HepG2 (cell line): Measurements from ENCODE around the gene AGBL1. TPM values are rescaled to one million over a fixed set of nuclear protein-coding genes. Genes with fewer than 3 reads are reported as not detected.

Experiments used
- ATAC-seq: fragments of 200-7000 bp; cut with Tn5 transposase; 3 replicates; pipeline ENCODE4 v1.9.1; 2020; ENCODE audit warnings: mild to moderate bottlenecking, moderate library complexity
- BruUV-seq: library from RNA; stranded (reverse); fragments of 400-500 nt; replicated peaks from 2 replicates; lab custom pipeline; 2021; lab: Mats Ljungman, UMichigan
- CTCF ChIA-PET: fragments of 300-600 bp; formaldehyde crosslinking; extraction: SDS; loops from one replicate; lab custom pipeline; 2021; ENCODE audit warnings: low total read pairs, inconsistent platforms, low intra/inter-chr PET ratio; lab: Yijun Ruan, JAX
- POLR2A ChIA-PET: fragments of 350-600 bp; sonication (Branson Sonifier 250); formaldehyde crosslinking; loops from one replicate; lab custom pipeline; 2020; ENCODE audit warnings: antibody characterized with exemption, inconsistent platforms; lab: Yijun Ruan, JAX
- DNase-seq: peaks from one replicate; pipeline ENCODE4 v3.0.0-alpha.2; 2015; ENCODE audit warnings: low spot score
- FAIRE-seq: peaks from 3 replicates; lab custom pipeline; 2011; peaks lifted over from hg19 to GRCh38; lab: Jason Lieb, UNC
- H2AFZ ChIP-seq: one replicate; pipeline ENCODE4 v1.6.1; 2011; ENCODE audit warnings: low read length, inconsistent platforms
- H3K27ac ChIP-seq: fragments of 300-600 bp; 3 replicates; pipeline ENCODE4 v1.8.0; 2011; ENCODE audit warnings: mixed run types, mild to moderate bottlenecking, mixed read lengths, low read length, inconsistent platforms; ENCODE audit not compliant: insufficient read depth; ENCODE audit errors: extremely low read length
- H3K27me3 ChIP-seq, 2 experiments: fragments of 200-600 bp in 1 of 2; 2 replicates in 1 of 2; 3 replicates in 1 of 2; pipeline versions ENCODE4 v1.6.0 to v1.8.0; 2011; ENCODE audit warnings: low read length in 2 of 2, mild to moderate bottlenecking in 2 of 2, moderate library complexity in 2 of 2, inconsistent platforms in 1 of 2; ENCODE audit not compliant: insufficient read depth in 2 of 2, control insufficient read depth in 1 of 2
- H3K36me3 ChIP-seq, 2 experiments: fragments of 200-600 bp in 1 of 2; replicated peaks in 1 of 2; 2 replicates in 1 of 2; 3 replicates in 1 of 2; pipeline versions ENCODE4 v1.5.1 to v1.8.0; 2011; ENCODE audit warnings: low read length in 2 of 2, inconsistent platforms in 1 of 2; ENCODE audit not compliant: insufficient read depth in 2 of 2, control insufficient read depth in 1 of 2
- H3K4me1 ChIP-seq: 2 replicates; pipeline ENCODE4 v1.5.1; 2012; ENCODE audit warnings: low read length, inconsistent platforms; ENCODE audit not compliant: insufficient read depth
- H3K4me2 ChIP-seq: 2 replicates; pipeline ENCODE4 v1.6.0; 2011; ENCODE audit warnings: low read depth, low read length, inconsistent platforms
- H3K4me3 ChIP-seq, 3 experiments: fragments of 200-600 bp in 1 of 3; sonication (generic), shearing (Covaris generic) in 1 of 3; replicated peaks in 1 of 3; 2 replicates each; pipeline ENCODE4 v1.5.1; 2011 to 2016; ENCODE audit warnings: low read length in 3 of 3, inconsistent platforms in 2 of 3, low read depth in 2 of 3, mild to moderate bottlenecking in 2 of 3, control low read depth in 1 of 3, mixed read lengths in 1 of 3; ENCODE audit not compliant: insufficient read depth in 1 of 3
- H3K79me2 ChIP-seq: one replicate; pipeline ENCODE4 v1.6.1; 2011; ENCODE audit warnings: low read length, inconsistent platforms; ENCODE audit not compliant: insufficient read depth
- H3K9ac ChIP-seq: 2 replicates; pipeline ENCODE4 v1.6.0; 2011; ENCODE audit warnings: mild to moderate bottlenecking, low read depth, low read length, inconsistent platforms; ENCODE audit not compliant: insufficient read depth
- H3K9me3 ChIP-seq: 2 replicates; pipeline ENCODE4 v1.5.1; 2012; ENCODE audit warnings: mild to moderate bottlenecking, low read length
- H4K20me1 ChIP-seq: 2 replicates; pipeline ENCODE4 v1.6.0; 2011; ENCODE audit warnings: inconsistent platforms, mild to moderate bottlenecking, low read length, moderate library complexity; ENCODE audit not compliant: insufficient read depth
- ARID2 ChIP-seq: sonication (generic); formaldehyde crosslinking; IDR thresholded peaks from 2 replicates; pipeline ENCODE4 v1.8.1; 2022; ENCODE audit warnings: mild to moderate bottlenecking, missing genetic modification reagents, borderline replicate concordance
- CEBPG ChIP-seq: IDR thresholded peaks from 2 replicates; pipeline ENCODE4 v1.6.1; 2016
- HES4 ChIP-seq: sonication (generic); formaldehyde crosslinking; IDR thresholded peaks from 2 replicates; pipeline ENCODE4 v1.9.0; 2021; ENCODE audit warnings: mild to moderate bottlenecking, missing genetic modification reagents, borderline replicate concordance
- HNF4G ChIP-seq, 2 experiments: sonication (generic) in 1 of 2; formaldehyde crosslinking in 1 of 2; IDR thresholded peaks; 2 replicates each; pipeline versions ENCODE4 v1.4.0 to v1.6.1; 2011 to 2020; ENCODE audit warnings: borderline replicate concordance in 2 of 2, low read depth in 2 of 2, mild to moderate bottlenecking in 2 of 2, low read length in 1 of 2, missing genetic modification reagents in 1 of 2, moderate library complexity in 1 of 2
- JARID2 ChIP-seq: sonication (generic); formaldehyde crosslinking; IDR thresholded peaks from 2 replicates; pipeline ENCODE4 v1.8.1; 2023; ENCODE audit warnings: missing genetic modification reagents, inconsistent platforms; ENCODE audit not compliant: insufficient replicate concordance
- JUNB ChIP-seq: sonication (generic); formaldehyde crosslinking; IDR thresholded peaks from 2 replicates; pipeline ENCODE4 v1.8.0; 2022; ENCODE audit warnings: missing genetic modification reagents, mild to moderate bottlenecking, borderline replicate concordance
- NR2C2 ChIP-seq: sonication (generic); formaldehyde crosslinking; IDR thresholded peaks from 2 replicates; pipeline ENCODE4 v1.4.0; 2020; ENCODE audit warnings: missing genetic modification reagents, mild to moderate bottlenecking, moderate library complexity, borderline replicate concordance
- RFXAP ChIP-seq: sonication (generic); formaldehyde crosslinking; IDR thresholded peaks from 2 replicates; pipeline ENCODE4 v1.4.0; 2020; ENCODE audit warnings: missing genetic modification reagents, borderline replicate concordance
- SMARCE1 ChIP-seq: fragments of 450-650 bp; IDR thresholded peaks from 2 replicates; pipeline ENCODE4 v1.6.1; 2017; ENCODE audit warnings: borderline replicate concordance
- SNAPC2 ChIP-seq: sonication (generic); formaldehyde crosslinking; IDR thresholded peaks from 2 replicates; pipeline ENCODE4 v1.8.1; 2022; ENCODE audit warnings: mild to moderate bottlenecking, missing genetic modification reagents
- SOX6 ChIP-seq, 2 experiments: fragments of 450-650 bp in 1 of 2; sonication (generic) in 1 of 2; formaldehyde crosslinking in 1 of 2; IDR thresholded peaks; 2 replicates each; pipeline versions ENCODE4 v1.4.0 to v1.6.1; 2017 to 2020; ENCODE audit warnings: antibody characterized with exemption in 1 of 2, mild to moderate bottlenecking in 1 of 2, missing genetic modification reagents in 1 of 2
- ZNF598 ChIP-seq: sonication (generic); formaldehyde crosslinking; IDR thresholded peaks from 2 replicates; pipeline ENCODE4 v1.5.1; 2020; ENCODE audit warnings: mild to moderate bottlenecking, missing genetic modification reagents, borderline replicate concordance
- WGBS: methylation state at CpG from one replicate; pipeline ENCODE4 v1.1.6; 2017; ENCODE audit warnings: low lambda C conversion rate; 5-methylcytosine and 5-hydroxymethylcytosine counted together
- in situ Hi-C: cut with HindIII; loops from 2 replicates; pipeline ENCODE4 v1.10.0; 2017; ENCODE audit warnings: low pct_unique_long_range_greater_than_20kb; ENCODE audit not compliant: extremely low pct_ligation_motif_present
- intact Hi-C: fragments of 100-400 bp; cut with micrococcal nuclease; formaldehyde crosslinking; loops from one replicate; pipeline ENCODE4 v1.10.0; 2022; ENCODE audit not compliant: unreplicated experiment
- polyA plus RNA-seq, 8 experiments: library from polyadenylated mRNA; depleted of rRNA in 3 of 8; stranded (reverse) in 7 of 8; unstranded in 1 of 8; fragments of >200 nt; fragmentation: Illumina TruSeq in 4 of 8; extraction: Trizol in 4 of 8; gene quantifications; 2 replicates each; pipeline versions ENCODE4 v1.2.1 to v1.2.3, GENCODE V29; 2011 to 2016; ENCODE audit warnings: low read depth in 4 of 8, missing spikeins in 1 of 8, mixed read lengths in 1 of 8; ENCODE audit not compliant: insufficient read depth in 1 of 8
- total RNA-seq, 5 experiments: library from RNA; depleted of rRNA; stranded (reverse); fragments of >200 nt; fragmentation: Illumina TruSeq; extraction: Trizol; gene quantifications; 2 replicates each; pipeline ENCODE4 v1.2.3, GENCODE V29; 2016; ENCODE audit warnings: low read depth in 1 of 5
- TF ChIP-seq, protein P1 (sequence below): sonication (generic); formaldehyde crosslinking; IDR thresholded peaks from 2 replicates; pipeline ENCODE4 v1.8.1; 2023; ENCODE audit warnings: mild to moderate bottlenecking, missing genetic modification reagents, borderline replicate concordance
- TF ChIP-seq, protein P2 (sequence below): sonication (generic); formaldehyde crosslinking; IDR thresholded peaks from 2 replicates; pipeline ENCODE4 v1.8.1; 2022; ENCODE audit warnings: mild to moderate bottlenecking, missing genetic modification reagents
- TF ChIP-seq, protein P3 (sequence below): sonication (generic); formaldehyde crosslinking; conservative IDR thresholded peaks from 2 replicates; pipeline ENCODE4 v1.4.0; 2020; ENCODE audit warnings: mild to moderate bottlenecking, missing genetic modification reagents, moderate library complexity
- TF ChIP-seq, protein P4 (sequence below): sonication (generic); formaldehyde crosslinking; IDR thresholded peaks from 2 replicates; pipeline ENCODE4 v1.9.0; 2021; ENCODE audit warnings: missing genetic modification reagents, borderline replicate concordance
- TF ChIP-seq, protein P5 (sequence below): sonication (generic); formaldehyde crosslinking; IDR thresholded peaks from 2 replicates; pipeline ENCODE4 v1.8.0; 2023; ENCODE audit warnings: mild to moderate bottlenecking, missing genetic modification reagents

Gene AGBL1
- total and polyA plus RNA-seq, 2 of the 13 experiments (the other 11 are each of a cell fraction or from before 2014, with no cell fraction given) = 0.01 TPM; not detected in 1

DNA sequence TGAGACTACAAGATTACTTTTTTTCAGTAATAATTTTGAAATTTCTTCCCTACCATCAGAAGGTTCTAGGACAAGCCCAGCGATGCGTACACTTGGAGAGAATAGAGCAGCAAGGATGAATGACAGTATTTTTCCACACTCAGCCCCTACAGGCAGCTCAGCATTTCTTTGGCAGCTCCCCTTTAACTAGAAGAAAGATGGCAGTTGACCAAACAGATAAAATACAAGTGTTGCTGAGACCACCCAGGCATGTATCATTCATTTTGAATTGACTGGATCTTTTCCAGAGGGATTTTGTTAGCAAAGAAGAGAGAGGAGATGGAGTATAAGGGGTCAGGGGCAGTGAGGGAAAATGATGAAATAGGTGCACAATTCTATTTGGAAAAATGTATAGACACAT lies 761.3 kb downstream of the AGBL1 start:
- Histone ChIP-seq H3K36me3 (no peaks in the 10 kb centered on the region), H3K79me2 (no peaks in the 10 kb centered on the region), H3K27ac (no peak overlapping the region), H3K4me3 (no peak overlapping the region), H3K9ac (no peak overlapping the region), H2AFZ (no peak overlapping the region), H4K20me1 (no peaks in the 10 kb centered on the region), H3K27me3 (no peaks in the 10 kb centered on the region), H3K9me3 (peaks cover 94% of the 10 kb centered on the region), H3K4me1 (no peaks in the 10 kb centered on the region), H3K4me2 (no peak overlapping the region)
- ATAC-seq = no peak
- in situ Hi-C loops = no loop called here
- no peak for FAIRE-seq
- ChIA-PET CTCF (no interaction called here), POLR2A (no interaction called here)
- BruUV-seq = no TSS peak
- WGBS = 2% methylated on average over 2 of the region's 2 CpGs
- no peak for DNase-seq
- intact Hi-C loops = no loop called here
- TF ChIP-seq ZNF598 (no peak), SMARCE1 (no peak), ARID2 (no peak), JUNB (CRISPR knock-in tag) (no peak), SNAPC2 (CRISPR knock-in tag) (no peak), HNF4G (IDR thresholded peaks at IDR 0.05; ENCODE audit: borderline replicate concordance, low read depth, low read length) (no peak), HNF4G (CRISPR knock-in tag; IDR thresholded peaks at IDR 0.05; ENCODE audit: borderline replicate concordance, low read depth) (no peak), NR2C2 (CRISPR knock-in tag) (no peak), JARID2 (CRISPR knock-in tag) (no peak), HES4 (CRISPR knock-in tag) (no peak), CEBPG (no peak), SOX6 (IDR thresholded peaks at IDR 0.05) (no peak), SOX6 (CRISPR knock-in tag; IDR thresholded peaks at IDR 0.05) (no peak), RFXAP (no peak)
- TF ChIP-seq, protein P1, sequence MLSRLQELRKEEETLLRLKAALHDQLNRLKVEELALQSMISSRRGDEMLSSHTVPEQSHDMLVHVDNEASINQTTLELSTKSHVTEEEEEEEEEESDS (CRISPR knock-in tag) = no peak
- TF ChIP-seq, protein P2, sequence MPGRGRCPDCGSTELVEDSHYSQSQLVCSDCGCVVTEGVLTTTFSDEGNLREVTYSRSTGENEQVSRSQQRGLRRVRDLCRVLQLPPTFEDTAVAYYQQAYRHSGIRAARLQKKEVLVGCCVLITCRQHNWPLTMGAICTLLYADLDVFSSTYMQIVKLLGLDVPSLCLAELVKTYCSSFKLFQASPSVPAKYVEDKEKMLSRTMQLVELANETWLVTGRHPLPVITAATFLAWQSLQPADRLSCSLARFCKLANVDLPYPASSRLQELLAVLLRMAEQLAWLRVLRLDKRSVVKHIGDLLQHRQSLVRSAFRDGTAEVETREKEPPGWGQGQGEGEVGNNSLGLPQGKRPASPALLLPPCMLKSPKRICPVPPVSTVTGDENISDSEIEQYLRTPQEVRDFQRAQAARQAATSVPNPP (CRISPR knock-in tag) = no peak
- TF ChIP-seq, protein P3, sequence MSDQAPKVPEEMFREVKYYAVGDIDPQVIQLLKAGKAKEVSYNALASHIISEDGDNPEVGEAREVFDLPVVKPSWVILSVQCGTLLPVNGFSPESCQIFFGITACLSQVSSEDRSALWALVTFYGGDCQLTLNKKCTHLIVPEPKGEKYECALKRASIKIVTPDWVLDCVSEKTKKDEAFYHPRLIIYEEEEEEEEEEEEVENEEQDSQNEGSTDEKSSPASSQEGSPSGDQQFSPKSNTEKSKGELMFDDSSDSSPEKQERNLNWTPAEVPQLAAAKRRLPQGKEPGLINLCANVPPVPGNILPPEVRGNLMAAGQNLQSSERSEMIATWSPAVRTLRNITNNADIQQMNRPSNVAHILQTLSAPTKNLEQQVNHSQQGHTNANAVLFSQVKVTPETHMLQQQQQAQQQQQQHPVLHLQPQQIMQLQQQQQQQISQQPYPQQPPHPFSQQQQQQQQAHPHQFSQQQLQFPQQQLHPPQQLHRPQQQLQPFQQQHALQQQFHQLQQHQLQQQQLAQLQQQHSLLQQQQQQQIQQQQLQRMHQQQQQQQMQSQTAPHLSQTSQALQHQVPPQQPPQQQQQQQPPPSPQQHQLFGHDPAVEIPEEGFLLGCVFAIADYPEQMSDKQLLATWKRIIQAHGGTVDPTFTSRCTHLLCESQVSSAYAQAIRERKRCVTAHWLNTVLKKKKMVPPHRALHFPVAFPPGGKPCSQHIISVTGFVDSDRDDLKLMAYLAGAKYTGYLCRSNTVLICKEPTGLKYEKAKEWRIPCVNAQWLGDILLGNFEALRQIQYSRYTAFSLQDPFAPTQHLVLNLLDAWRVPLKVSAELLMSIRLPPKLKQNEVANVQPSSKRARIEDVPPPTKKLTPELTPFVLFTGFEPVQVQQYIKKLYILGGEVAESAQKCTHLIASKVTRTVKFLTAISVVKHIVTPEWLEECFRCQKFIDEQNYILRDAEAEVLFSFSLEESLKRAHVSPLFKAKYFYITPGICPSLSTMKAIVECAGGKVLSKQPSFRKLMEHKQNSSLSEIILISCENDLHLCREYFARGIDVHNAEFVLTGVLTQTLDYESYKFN (CRISPR knock-in tag) = no peak
- TF ChIP-seq, protein P4, sequence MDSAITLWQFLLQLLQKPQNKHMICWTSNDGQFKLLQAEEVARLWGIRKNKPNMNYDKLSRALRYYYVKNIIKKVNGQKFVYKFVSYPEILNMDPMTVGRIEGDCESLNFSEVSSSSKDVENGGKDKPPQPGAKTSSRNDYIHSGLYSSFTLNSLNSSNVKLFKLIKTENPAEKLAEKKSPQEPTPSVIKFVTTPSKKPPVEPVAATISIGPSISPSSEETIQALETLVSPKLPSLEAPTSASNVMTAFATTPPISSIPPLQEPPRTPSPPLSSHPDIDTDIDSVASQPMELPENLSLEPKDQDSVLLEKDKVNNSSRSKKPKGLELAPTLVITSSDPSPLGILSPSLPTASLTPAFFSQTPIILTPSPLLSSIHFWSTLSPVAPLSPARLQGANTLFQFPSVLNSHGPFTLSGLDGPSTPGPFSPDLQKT (CRISPR knock-in tag) = no peak
- TF ChIP-seq, protein P5, sequence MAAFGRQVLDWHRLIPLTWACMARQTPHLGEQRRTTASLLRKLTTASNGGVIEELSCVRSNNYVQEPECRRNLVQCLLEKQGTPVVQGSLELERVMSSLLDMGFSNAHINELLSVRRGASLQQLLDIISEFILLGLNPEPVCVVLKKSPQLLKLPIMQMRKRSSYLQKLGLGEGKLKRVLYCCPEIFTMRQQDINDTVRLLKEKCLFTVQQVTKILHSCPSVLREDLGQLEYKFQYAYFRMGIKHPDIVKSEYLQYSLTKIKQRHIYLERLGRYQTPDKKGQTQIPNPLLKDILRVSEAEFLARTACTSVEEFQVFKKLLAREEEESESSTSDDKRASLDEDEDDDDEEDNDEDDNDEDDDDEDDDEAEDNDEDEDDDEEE (CRISPR knock-in tag) = no peak
